ENCODE measurements around the gene CDH5. TPM values are rescaled to one million over a fixed set of nuclear protein-coding genes. Genes with fewer than 3 reads are reported as not detected.
A peak's percentile ranks its signal among the peaks of the same experiment; 100 is the strongest.

The CDH5 gene
- total RNA-seq (2014; rRNA removed; shearing (Covaris generic)) = not detected in 2 replicates
- polyA plus RNA-seq (2016; fragmentation: Nextera tagmentation; extraction: Ambion mirVana) = not detected in 2 replicates

- Histone ChIP-seq H3F3A (ENCODE audit: insufficient read depth) (no peaks in the 10 kb centered on the region), H2AFZ (no peak within 1 kb of the TSS), H3K4me3 (no peak within 1 kb of the TSS), H3K4me2 (ENCODE audit: unreplicated experiment) (no peak within 1 kb of the TSS), H3K79me2 (ENCODE audit: insufficient read depth) (no peaks in the 10 kb centered on the region), H3K36me3 (ENCODE audit: low read depth) (no peaks in the 10 kb centered on the region), H3K9ac (no peak within 1 kb of the TSS), H3K9me2 (ENCODE audit: insufficient read depth) (no peaks in the 10 kb centered on the region), H3K27ac (no peak within 1 kb of the TSS), H3K9me3 (ENCODE audit: low read depth) (no peaks in the 10 kb centered on the region), H3K4me1 (ENCODE audit: insufficient read depth) (no peaks in the 10 kb centered on the region), H3K27me3 (replicated peaks; ENCODE audit: insufficient read depth) (peaks cover 17% of the 10 kb centered on the region), H4K20me1 (ENCODE audit: insufficient read depth) (no peaks in the 10 kb centered on the region)
- TF ChIP-seq EZH2 (IDR thresholded peaks at IDR 0.05; ENCODE audit: insufficient read depth, poor library complexity, severe bottlenecking) (no peak), EZH2phosphoT487 (IDR thresholded peaks at IDR 0.05; ENCODE audit: insufficient read depth, low read depth) (no peak)
- peak; percentile 9 for DNase-seq
- 30% methylated on average over 25 of the region's 25 CpGs for WGBS, 2 experiments (ENCODE audit: low coverage in 1 of 2, low lambda C conversion rate in 2 of 2, missing lambda C conversion rate in 2 of 2)
- in situ Hi-C loops (cut with MboI) = no loop called here
These were observed at the start of gene CDH5 for GRCh38 chr16:66366433-66367299. Gene CDH5 (plus strand): TSS chr16:66366691. CDS start chr16:66379338, 12,647 bp downstream.

GRCh38 chr16:66318505-66318904, 48.0 kb upstream of the CDH5 start:
- Histone ChIP-seq H3K4me2 (ENCODE audit: unreplicated experiment) (no peak overlapping the region), H3F3A (ENCODE audit: insufficient read depth) (no peaks in the 10 kb centered on the region), H3K27me3 (replicated peaks; ENCODE audit: insufficient read depth) (peaks cover 7% of the 10 kb centered on the region), H3K79me2 (ENCODE audit: insufficient read depth) (no peaks in the 10 kb centered on the region), H3K9me2 (ENCODE audit: insufficient read depth) (no peaks in the 10 kb centered on the region), H3K9ac (no peak overlapping the region), H3K4me1 (ENCODE audit: insufficient read depth) (no peaks in the 10 kb centered on the region), H3K27ac (no peak overlapping the region), H2AFZ (no peak overlapping the region), H3K4me3 (no peak overlapping the region), H3K9me3 (ENCODE audit: low read depth) (no peaks in the 10 kb centered on the region), H3K36me3 (ENCODE audit: low read depth) (no peaks in the 10 kb centered on the region), H4K20me1 (ENCODE audit: insufficient read depth) (no peaks in the 10 kb centered on the region)
- no peak for DNase-seq
- 45 to 57% methylated on average over 1 of the region's 1 CpG for WGBS, 2 experiments (ENCODE audit: low coverage in 1 of 2, low lambda C conversion rate in 2 of 2, missing lambda C conversion rate in 2 of 2)
- TF ChIP-seq EZH2phosphoT487 (IDR thresholded peaks at IDR 0.05; ENCODE audit: insufficient read depth, low read depth) (no peak), EZH2 (IDR thresholded peaks at IDR 0.05; ENCODE audit: insufficient read depth, poor library complexity, severe bottlenecking) (no peak)
- in situ Hi-C loops (cut with MboI) = no loop called here

GRCh38 chr16:66320774-66321173, 45.7 kb upstream of the CDH5 start:
- in situ Hi-C loops (cut with MboI) = no loop called here
- DNase-seq = no peak

GRCh38 chr16:66322174-66322573, 44.3 kb upstream of the CDH5 start:
- Histone ChIP-seq H3K4me1 (ENCODE audit: insufficient read depth) (no peaks in the 10 kb centered on the region), H3K9ac (no peak overlapping the region), H3K36me3 (ENCODE audit: low read depth) (no peaks in the 10 kb centered on the region), H3K4me3 (no peak overlapping the region), H4K20me1 (ENCODE audit: insufficient read depth) (no peaks in the 10 kb centered on the region), H2AFZ (no peak overlapping the region), H3K9me3 (ENCODE audit: low read depth) (no peaks in the 10 kb centered on the region), H3K27ac (no peak overlapping the region), H3K9me2 (ENCODE audit: insufficient read depth) (no peaks in the 10 kb centered on the region), H3K27me3 (replicated peaks; ENCODE audit: insufficient read depth) (peaks cover 14% of the 10 kb centered on the region), H3K4me2 (ENCODE audit: unreplicated experiment) (no peak overlapping the region), H3K79me2 (ENCODE audit: insufficient read depth) (no peaks in the 10 kb centered on the region), H3F3A (ENCODE audit: insufficient read depth) (no peaks in the 10 kb centered on the region)
- in situ Hi-C loops (cut with MboI) = no loop called here
- no peak for TF ChIP-seq EZH2phosphoT487 (IDR thresholded peaks at IDR 0.05; ENCODE audit: insufficient read depth, low read depth)
- WGBS, 2 experiments (ENCODE audit: low coverage in 1 of 2, low lambda C conversion rate in 2 of 2, missing lambda C conversion rate in 2 of 2) = 55 to 59% methylated on average over 4 of the region's 4 CpGs
- DNase-seq = no peak

More at GRCh38 chr16:66320774-66321173, 45.7 kb upstream of the CDH5 start:
- Histone ChIP-seq H3K4me1 (ENCODE audit: insufficient read depth) (no peaks in the 10 kb centered on the region), H3K79me2 (ENCODE audit: insufficient read depth) (no peaks in the 10 kb centered on the region), H3K36me3 (ENCODE audit: low read depth) (no peaks in the 10 kb centered on the region), H3K4me3 (no peak overlapping the region), H3K9me2 (ENCODE audit: insufficient read depth) (no peaks in the 10 kb centered on the region), H3K9me3 (ENCODE audit: low read depth) (no peaks in the 10 kb centered on the region), H3K9ac (no peak overlapping the region), H4K20me1 (ENCODE audit: insufficient read depth) (no peaks in the 10 kb centered on the region), H3K4me2 (ENCODE audit: unreplicated experiment) (no peak overlapping the region), H3K27ac (no peak overlapping the region), H2AFZ (no peak overlapping the region), H3F3A (ENCODE audit: insufficient read depth) (no peaks in the 10 kb centered on the region), H3K27me3 (replicated peaks; ENCODE audit: insufficient read depth) (peaks cover 7% of the 10 kb centered on the region)
- no peak for TF ChIP-seq EZH2phosphoT487 (IDR thresholded peaks at IDR 0.05; ENCODE audit: insufficient read depth, low read depth)
- TF ChIP-seq EZH2 (IDR thresholded peaks at IDR 0.05; ENCODE audit: insufficient read depth, poor library complexity, severe bottlenecking) = no peak
